Stimulated activated CD4-positive, alpha-beta T cell treated with anti-CD3 and anti-CD28 coated beads, Interleukin-1b, Interleukin-23, amount 100 ng/mL, for 1 hour (primary cell): ENCODE data around the gene XKR3.
"Not testable (repeated sequence)": the region's sequence is repeated elsewhere in the genome, so short reads cannot be mapped to it uniquely, and the experiment has no call there.

Source experiments
- DNase-seq, 2 donors: peaks; one replicate each; pipeline ENCODE4 v3.0.0-alpha.2; 2020; ENCODE audit warnings: low read depth in 2 of 2

XKR3 gene

GRCh38 chr22:16806401-16806800 lies 18.8 kb downstream of the XKR3 start:
- no peak for DNase-seq

- DNase-seq = no peak
Measured at GRCh38 chr22:16804882-16805281, 20.3 kb downstream of the XKR3 start.

- DNase-seq = no peak
Measured at GRCh38 chr22:16803255-16803917, 21.8 kb downstream of the XKR3 start.

- DNase-seq = no peak
Measured at GRCh38 chr22:16801571-16801970, 23.6 kb downstream of the XKR3 start.

GRCh38 chr22:16801088-16801487 lies 24.1 kb downstream of the XKR3 start:
- DNase-seq = no peak

GRCh38 chr22:16800358-16800757 lies 24.9 kb downstream of the XKR3 start:
- no peak for DNase-seq

GRCh38 chr22:16795504-16795903 lies 29.7 kb downstream of the XKR3 start:
- not testable (repeated sequence) for DNase-seq

GRCh38 chr22:16793831-16794230 lies 31.4 kb downstream of the XKR3 start:
- no peak for DNase-seq

GRCh38 chr22:16789860-16790493 lies 35.2 kb downstream of the XKR3 start:
- DNase-seq = no peak

- no peak for DNase-seq
Measured at GRCh38 chr22:16783930-16784354, 41.3 kb downstream of the XKR3 start.

- DNase-seq = no peak
Measured at GRCh38 chr22:16783453-16783852, 41.8 kb downstream of the XKR3 start.

GRCh38 chr22:16781764-16782329 lies 43.4 kb downstream of the XKR3 start:
- no peak for DNase-seq

- DNase-seq = no peak
Measured at GRCh38 chr22:16781074-16781763, 44.0 kb downstream of the XKR3 start.

GRCh38 chr22:16777284-16777924 lies 47.8 kb downstream of the XKR3 start:
- no peak for DNase-seq

GRCh38 chr22:16776080-16776479 lies 49.1 kb downstream of the XKR3 start:
- DNase-seq = no peak

GRCh38 chr22:16774911-16775500 lies 50.2 kb downstream of the XKR3 start:
- DNase-seq = no peak

- not testable (repeated sequence) for DNase-seq
Measured at GRCh38 chr22:16771569-16771968, 53.6 kb downstream of the XKR3 start.

GRCh38 chr22:16767927-16768326 lies 57.3 kb downstream of the XKR3 start:
- DNase-seq = not testable (repeated sequence)

GRCh38 chr22:16762224-16762623 lies 63.0 kb downstream of the XKR3 start:
- not testable (repeated sequence) for DNase-seq

GRCh38 chr22:16760416-16760815 lies 64.8 kb downstream of the XKR3 start:
- not testable (repeated sequence) for DNase-seq

- DNase-seq = not testable (repeated sequence)
Measured at GRCh38 chr22:16749282-16749681, 75.9 kb downstream of the XKR3 start.
